Spleen (tissue), 11 donors: ENCODE measurements around the gene ZNF362. TPM values are rescaled to one million over a fixed set of nuclear protein-coding genes. Genes with fewer than 3 reads are reported as not detected.

ENCODE experiments used
- DNase-seq: peaks from one replicate; pipeline ENCODE4 v3.0.0-alpha.2; 2020
- H3K27ac ChIP-seq, 8 donors: fragments of 200-600 bp; sonication (generic) in 7 of 8; 1 replicate in 4 of 8; 2 replicates in 4 of 8; pipeline versions ENCODE4 v1.5.0 to v1.8.0; 2016 to 2021; ENCODE audit warnings: inconsistent platforms in 4 of 8, mild to moderate bottlenecking in 4 of 8, moderate library complexity in 1 of 8
- H3K27me3 ChIP-seq, 7 donors: fragments of 200-600 bp; sonication (generic) in 6 of 7; replicated peaks in 1 of 7; 1 replicate in 4 of 7; 2 replicates in 3 of 7; pipeline versions ENCODE4 v1.5.0 to v1.8.0; 2016 to 2021; ENCODE audit warnings: inconsistent platforms in 3 of 7, mild to moderate bottlenecking in 1 of 7
- H3K36me3 ChIP-seq, 6 donors: fragments of 200-600 bp; sonication (generic) in 5 of 6; 1 replicate in 4 of 6; 2 replicates in 2 of 6; pipeline versions ENCODE4 v1.5.0 to v1.8.0; 2016 to 2021; ENCODE audit warnings: inconsistent platforms in 2 of 6
- H3K4me1 ChIP-seq, 6 donors: fragments of 200-600 bp; sonication (generic) in 5 of 6; 1 replicate in 3 of 6; 2 replicates in 3 of 6; pipeline versions ENCODE4 v1.5.0 to v1.8.0; 2016 to 2021; ENCODE audit warnings: inconsistent platforms in 3 of 6
- H3K4me3 ChIP-seq, 8 donors: fragments of 200-600 bp; sonication (generic) in 7 of 8; 1 replicate in 4 of 8; 2 replicates in 4 of 8; pipeline versions ENCODE4 v1.5.0 to v1.8.0; 2016 to 2021; ENCODE audit warnings: inconsistent platforms in 4 of 8, mild to moderate bottlenecking in 4 of 8, moderate library complexity in 2 of 8
- H3K9me3 ChIP-seq, 8 donors: fragments of 200-600 bp; sonication (generic) in 7 of 8; 1 replicate in 4 of 8; 2 replicates in 4 of 8; pipeline versions ENCODE4 v1.5.0 to v1.8.0; 2016 to 2021; ENCODE audit warnings: inconsistent platforms in 4 of 8
- POLR2A ChIP-seq, 3 donors: fragments of 450-650 bp; IDR thresholded peaks; one replicate each; pipeline ENCODE4 v1.5.1; 2017; ENCODE audit warnings: antibody characterized with exemption in 3 of 3, mild to moderate bottlenecking in 1 of 3
- POLR2AphosphoS5 ChIP-seq, 3 donors: sonication (generic); formaldehyde crosslinking; IDR thresholded peaks; one replicate each; pipeline ENCODE4 v1.5.1; 2017; ENCODE audit warnings: antibody characterized with exemption in 3 of 3
- WGBS, 5 donors: extraction: QIAGEN DNeasy Blood & Tissue Kit in 3 of 5; methylation state at CpG; one replicate each; pipeline versions ENCODE4 v1.1.5 to v1.1.7; 2013 to 2018; 5-methylcytosine and 5-hydroxymethylcytosine counted together
- intact Hi-C: fragments of 100-400 bp; cut with DNase I; formaldehyde crosslinking; loops from one replicate; pipeline ENCODE4 v1.15.0; 2023; ENCODE audit warnings: low total_unique reads
- microRNA-seq, 3 donors: library from miRNA; unstranded; fragments of <30 nt; microRNA quantifications; one replicate each; pipeline versions ENCODE4 to v1.1.0, GENCODE V29; 2019 to 2020
- polyA plus RNA-seq, 3 donors: library from polyadenylated mRNA; stranded (reverse); fragments of 200-250 nt; gene quantifications; one replicate each; pipeline ENCODE4 v1.2.1, GENCODE V29; 2013
- small RNA-seq, 4 donors: library from RNA; depleted of rRNA; stranded (forward); fragments of <200 nt; gene quantifications; one replicate each; pipeline ENCODE3, GENCODE V24; 2016
- total RNA-seq, 7 donors: library from RNA; depleted of rRNA in 3 of 7; stranded (reverse); fragments of >200 nt in 3 of 7; fragmentation: NEBNext Ultra II Directional in 4 of 7; extraction: Animal tissue kit (Norgen Biotek cat#: 25700) in 4 of 7; gene quantifications; one replicate each; pipeline versions ENCODE4 v1.1.0 to v1.2.1, GENCODE V29; 2016 to 2021
- TF ChIP-seq, protein P1 (sequence below), 11 experiments: fragments of 200-600 bp in 7 of 11; fragments of 450-650 bp in 4 of 11; sonication (generic) in 4 of 11; IDR thresholded peaks in 8 of 11; conservative IDR thresholded peaks in 3 of 11; 1 replicate in 7 of 11; 2 replicates in 4 of 11; pipeline versions ENCODE4 v1.4.0 to v1.8.0; 2016 to 2021; ENCODE audit warnings: antibody characterized with exemption in 11 of 11, inconsistent platforms in 4 of 11, mild to moderate bottlenecking in 1 of 11
- donor health status: healthy with polysubstance abuse.
- donor health status: DM: no; HTN: no; CAD: no; lungs with moderate emphysema.
- donor health status: DM: no; HTN: no; CAD: no.
- donor health status: Bipolar disorder and iron deficiency.
- donor health status: healthy.
- donor health status: DM: no; HTN: no; CAD: no.
- donor health status: DM: yes; HTN: yes; CAD: no.

Gene ZNF362
- total and polyA plus RNA-seq, 10 donors: 8.7 to 47.0 (median 24.8) TPM

DNA sequence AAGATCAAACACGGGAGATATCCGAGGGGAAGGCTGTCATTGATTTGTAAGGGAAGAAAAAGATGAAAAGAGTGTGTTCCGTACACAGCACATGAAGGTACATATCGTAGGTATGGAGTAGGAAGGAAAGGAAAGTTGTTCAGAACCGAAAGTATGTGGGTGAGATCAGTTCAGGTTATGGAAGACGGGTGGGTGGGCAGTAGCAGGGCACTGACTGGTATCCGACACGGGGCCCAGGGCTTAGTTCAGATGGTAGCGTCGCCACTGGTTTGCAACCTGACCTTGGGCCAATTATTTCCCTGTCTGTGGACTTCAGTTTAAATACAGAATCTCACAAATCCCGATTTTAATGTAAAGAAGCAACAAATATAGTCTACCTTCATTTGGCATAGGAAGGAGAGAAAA is 92.4 kb downstream of the ZNF362 start:
- peak; percentile 76 for DNase-seq
- peaks cover 0 to 35% (median 0%) of the 10 kb centered on the region in 6 donors for H3K36me3 ChIP-seq
- intact Hi-C loops: no loop called here
- no peaks in the 10 kb centered on the region for H3K27me3 ChIP-seq
- H3K4me1 ChIP-seq: peaks cover 22 to 70% (median 58%) of the 10 kb centered on the region in 6 donors
- H3K4me3 ChIP-seq: peak overlapping the region; percentile 67 to 93 (median 82)
- no peaks in the 10 kb centered on the region for H3K9me3 ChIP-seq
- TF ChIP-seq POLR2AphosphoS5 (IDR thresholded peaks at IDR 0.05): no peak
- TF ChIP-seq POLR2A (IDR thresholded peaks at IDR 0.05): no peak
- TF ChIP-seq, protein P1, sequence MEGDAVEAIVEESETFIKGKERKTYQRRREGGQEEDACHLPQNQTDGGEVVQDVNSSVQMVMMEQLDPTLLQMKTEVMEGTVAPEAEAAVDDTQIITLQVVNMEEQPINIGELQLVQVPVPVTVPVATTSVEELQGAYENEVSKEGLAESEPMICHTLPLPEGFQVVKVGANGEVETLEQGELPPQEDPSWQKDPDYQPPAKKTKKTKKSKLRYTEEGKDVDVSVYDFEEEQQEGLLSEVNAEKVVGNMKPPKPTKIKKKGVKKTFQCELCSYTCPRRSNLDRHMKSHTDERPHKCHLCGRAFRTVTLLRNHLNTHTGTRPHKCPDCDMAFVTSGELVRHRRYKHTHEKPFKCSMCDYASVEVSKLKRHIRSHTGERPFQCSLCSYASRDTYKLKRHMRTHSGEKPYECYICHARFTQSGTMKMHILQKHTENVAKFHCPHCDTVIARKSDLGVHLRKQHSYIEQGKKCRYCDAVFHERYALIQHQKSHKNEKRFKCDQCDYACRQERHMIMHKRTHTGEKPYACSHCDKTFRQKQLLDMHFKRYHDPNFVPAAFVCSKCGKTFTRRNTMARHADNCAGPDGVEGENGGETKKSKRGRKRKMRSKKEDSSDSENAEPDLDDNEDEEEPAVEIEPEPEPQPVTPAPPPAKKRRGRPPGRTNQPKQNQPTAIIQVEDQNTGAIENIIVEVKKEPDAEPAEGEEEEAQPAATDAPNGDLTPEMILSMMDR (IDR thresholded peaks at IDR 0.05 in 8 of 11, conservative IDR thresholded peaks at IDR 0.05 in 3 of 11): no peak
- H3K27ac ChIP-seq: peak overlapping the region; percentile 92 to 99 (median 98)
- 2 to 5% (median 4%) methylated on average over 11 of the region's 11 CpGs for WGBS, 5 donors

DNA sequence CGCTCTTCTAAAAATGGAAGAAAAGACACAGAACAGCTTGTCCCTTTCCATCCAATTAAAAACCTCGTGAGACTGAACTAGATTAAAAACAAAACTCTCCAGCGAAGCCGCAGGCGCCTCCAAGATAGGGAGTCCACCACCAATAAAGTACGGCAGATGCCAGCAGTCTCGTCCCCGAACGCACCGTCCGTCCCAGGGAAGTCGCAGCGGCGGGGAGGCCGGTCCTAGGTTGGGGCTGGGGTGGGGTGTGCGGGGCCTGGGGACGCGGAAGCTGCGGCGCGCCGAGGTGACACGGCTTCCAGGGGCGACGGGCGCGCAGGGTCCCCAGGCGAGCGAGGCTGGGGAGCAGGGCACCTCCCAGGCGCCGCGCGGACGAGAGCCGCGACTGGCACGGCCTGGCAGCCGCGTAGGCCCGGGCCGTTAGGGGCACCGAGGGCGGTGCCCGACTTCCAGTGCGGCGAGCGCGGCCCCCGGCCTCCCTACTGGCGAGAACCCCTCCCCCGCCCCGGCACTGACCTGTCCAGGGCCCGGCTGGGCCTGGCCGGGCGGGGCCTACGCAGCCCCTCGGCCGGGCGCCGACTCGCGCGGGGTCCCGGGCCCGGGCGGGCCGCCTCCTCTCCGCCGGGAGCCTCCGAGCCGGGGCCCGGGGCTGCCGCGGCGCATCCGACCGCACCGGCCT is 92.9 kb downstream of the ZNF362 start:
- Histone ChIP-seq H3K9me3 (no peaks in the 10 kb centered on the region), H3K4me3 (peak overlapping the region; percentile 67 to 93 (median 82)), H3K27ac (peak overlapping the region; percentile 92 to 99 (median 98)), H3K36me3 (peaks cover 0 to 35% (median under 1%) of the 10 kb centered on the region in 6 donors), H3K27me3 (no peaks in the 10 kb centered on the region), H3K4me1 (peaks cover 22 to 65% (median 53%) of the 10 kb centered on the region in 6 donors)
- TF ChIP-seq, protein P1 (IDR thresholded peaks at IDR 0.05 in 8 of 11, conservative IDR thresholded peaks at IDR 0.05 in 3 of 11): no peak
- peak; percentile 19 to 65 (median 57) for TF ChIP-seq POLR2AphosphoS5 (IDR thresholded peaks at IDR 0.05)
- DNase-seq: peak; percentile 93
- intact Hi-C loops: no loop called here
- WGBS, 5 donors: 0 to 1% (median 0%) methylated on average over 18 to 78 of the region's 78 CpGs

DNA sequence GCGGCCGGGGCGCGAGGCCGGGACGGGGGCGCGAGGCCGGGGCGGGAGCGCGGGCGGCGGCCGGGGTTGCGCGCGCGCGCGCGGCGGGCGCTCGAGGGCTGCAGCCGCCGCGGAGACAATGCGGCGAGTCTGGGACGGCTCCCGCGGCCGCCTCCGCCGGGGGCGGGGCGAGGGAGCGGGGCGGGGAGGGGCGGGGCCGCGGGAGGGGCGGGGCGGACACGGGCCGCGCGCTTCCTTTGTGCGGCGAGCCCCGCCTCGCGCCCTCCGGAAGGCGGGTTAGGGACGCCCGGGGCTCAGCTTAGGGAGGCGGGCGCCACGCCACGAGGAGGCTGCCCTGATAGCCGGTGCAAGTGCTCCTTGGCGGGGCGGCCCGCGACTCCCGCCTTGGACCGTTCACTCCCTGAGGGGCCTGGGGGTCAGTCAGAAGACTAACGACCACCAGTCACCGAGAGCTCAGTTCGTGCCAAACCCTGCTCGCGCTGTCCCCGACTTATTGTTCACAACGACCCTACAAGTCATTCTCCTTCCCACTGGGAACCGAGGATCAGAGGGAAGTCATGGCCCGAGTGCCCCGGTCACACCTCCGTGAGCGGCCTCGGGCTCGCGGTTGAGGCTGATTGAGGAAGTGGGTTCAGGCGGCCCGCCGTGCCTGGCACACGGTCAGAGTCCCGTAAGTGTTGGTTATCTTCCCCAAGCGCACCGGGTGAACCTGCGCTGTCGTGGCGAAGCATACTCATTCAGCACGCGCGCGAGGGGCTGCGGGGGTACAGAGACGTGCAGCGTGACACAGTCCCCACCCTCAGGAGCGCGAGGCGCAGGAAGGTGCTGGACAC is 93.7 kb downstream of the ZNF362 start:
- TF ChIP-seq POLR2AphosphoS5 (IDR thresholded peaks at IDR 0.05) (peak; percentile 75 to 92 (median 83)), POLR2A (IDR thresholded peaks at IDR 0.05) (no peak)
- TF ChIP-seq, protein P1 (IDR thresholded peaks at IDR 0.05 in 8 of 11, conservative IDR thresholded peaks at IDR 0.05 in 3 of 11): no peak
- H3K36me3 ChIP-seq: peaks cover 0 to 35% (median 6%) of the 10 kb centered on the region in 6 donors
- intact Hi-C loops: no loop called here
- DNase-seq: peak; percentile 97
- WGBS, 5 donors: 0 to 2% (median 1%) methylated on average over 58 to 104 of the region's 104 CpGs
- H3K27ac ChIP-seq: peak overlapping the region; percentile 65 to 99 (median 98)
- H3K4me1 ChIP-seq: peaks cover 22 to 57% (median 48%) of the 10 kb centered on the region in 6 donors
- no peaks in the 10 kb centered on the region for H3K27me3 ChIP-seq
- no peaks in the 10 kb centered on the region for H3K9me3 ChIP-seq
- H3K4me3 ChIP-seq: peak overlapping the region; percentile 31 to 93 (median 59)

Small RNAs within 50 kb of the gene (microRNA-seq; reads per million reads assigned to microRNA genes)
- 45.8 to 72.3 (median 70.1) reads per million in 3 donors for gene MIR3605

Small RNAs within 50 kb of the gene (small RNA-seq; reads per million reads assigned to genes)
- 0 reads per million in 4 donors for gene RN7SKP16

Other genes starting within 250 kb of the ZNF362 start
- gene AK2, start 219.6 kb upstream of the ZNF362 start, total RNA-seq: 100 to 1,000 TPM in 4 of 7 donors, 10 to 100 TPM in 3; 83.9 to 139 (median 103) TPM
- 10 to 100 TPM; 42.8 to 75.1 (median 74.7) TPM for gene AK2, start 219.6 kb upstream of the ZNF362 start, polyA plus RNA-seq
- 1 to 10 TPM; 2.8 to 8.3 (median 4.4) TPM for gene AZIN2, start 175.3 kb upstream of the ZNF362 start, total RNA-seq
- 1 to 10 TPM; 1.4 to 2.0 (median 1.5) TPM for gene AZIN2, start 175.3 kb upstream of the ZNF362 start, polyA plus RNA-seq
- 10 to 100 TPM in 4 of 7 donors, 1 to 10 TPM in 3; 8.0 to 16.1 (median 10.2) TPM for gene TRIM62, start 74.4 kb upstream of the ZNF362 start, total RNA-seq
- 1 to 10 TPM; 2.5 to 3.9 (median 3.7) TPM for gene TRIM62, start 74.4 kb upstream of the ZNF362 start, polyA plus RNA-seq
- gene A3GALT2, start 64.6 kb downstream of the ZNF362 start, total RNA-seq: 1 to 10 TPM in 1 of 7 donors, under 1 TPM in 1, not detected in 5; 0.47 to 1.6 TPM
- gene A3GALT2, start 64.6 kb downstream of the ZNF362 start, polyA plus RNA-seq: under 1 TPM in 1 of 3 donors, not detected in 2; 0.10 TPM
- gene PHC2, start 174.6 kb downstream of the ZNF362 start, total RNA-seq: 100 to 1,000 TPM; 105 to 272 (median 148) TPM
- 100 to 1,000 TPM in 1 of 3 donors, 10 to 100 TPM in 2; 51.1 to 101 (median 53.3) TPM for gene PHC2, start 174.6 kb downstream of the ZNF362 start, polyA plus RNA-seq
- 1 to 10 TPM; 3.4 to 6.2 (median 4.5) TPM for gene ZSCAN20, start 216.2 kb downstream of the ZNF362 start, total RNA-seq
- gene ZSCAN20, start 216.2 kb downstream of the ZNF362 start, polyA plus RNA-seq: under 1 TPM; 0.28 to 0.64 (median 0.35) TPM